HL-60/S4 (cell line): ENCODE measurements around the gene ZCCHC17.
"Not testable (repeated sequence)": the region's sequence is repeated elsewhere in the genome, so short reads cannot be mapped to it uniquely, and the experiment has no call there.

Experiments used
- in situ Hi-C: fragments of 300-500 bp; cut with MboI; formaldehyde crosslinking; loops from 2 replicates; pipeline ENCODE4 v1.14.3; 2022; ENCODE audit warnings: low sequenced_read_pairs

ZCCHC17 gene

GRCh38 chr1:31296486-31297276 lies at the start of gene ZCCHC17, which contains the start of gene SNRNP40:
ZCCHC17 (plus strand) TSS chr1:31297032; CDS start chr1:31310099, 13,067 bp downstream.
SNRNP40 (minus strand) TSS chr1:31296788; CDS start chr1:31296751, 37 bp downstream.
- in situ Hi-C loops = no loop called here

DNA sequence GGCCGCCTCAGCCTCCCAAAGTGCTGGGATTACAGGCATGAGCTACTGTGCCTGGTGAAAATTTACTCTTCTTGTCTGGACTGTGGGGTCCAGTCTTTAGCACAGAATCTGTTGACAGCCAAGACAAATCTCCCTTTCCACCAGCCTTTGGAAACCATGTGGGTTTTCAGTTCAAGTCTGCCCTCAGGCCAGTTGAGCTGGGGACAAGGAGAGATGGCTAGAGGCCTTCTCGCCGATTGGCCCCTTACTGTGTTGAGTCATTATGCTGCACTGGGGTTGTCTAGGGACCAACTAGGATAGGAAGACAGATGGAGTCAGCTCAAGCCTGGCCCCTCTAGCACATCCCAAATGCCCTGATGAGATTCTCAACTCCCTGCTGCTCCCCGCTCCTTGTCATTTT lies 48.6 kb upstream of the ZCCHC17 start:
- in situ Hi-C loops = no loop called here

- in situ Hi-C loops = no loop called here
These were observed 47.0 kb upstream of the ZCCHC17 start for GRCh38 chr1:31249854-31250253.

DNA sequence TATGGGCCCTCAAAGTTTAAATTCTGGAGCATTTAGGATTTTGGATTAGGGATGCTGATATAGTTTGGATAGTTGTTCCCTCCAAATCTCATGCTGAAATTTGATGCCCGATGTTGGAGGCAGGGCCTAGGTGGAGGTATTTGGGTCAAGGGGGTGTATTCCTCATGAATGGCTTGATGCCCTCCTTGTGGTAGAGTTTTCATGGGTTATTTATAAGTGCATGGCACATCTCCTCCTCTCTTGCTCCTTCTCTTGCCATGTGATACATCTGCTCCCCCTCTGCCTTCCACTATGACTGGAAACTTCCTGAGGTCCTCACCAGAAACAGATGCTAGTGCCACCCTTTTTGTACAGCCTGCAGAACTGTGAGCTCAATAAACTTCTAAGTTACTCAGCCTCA lies 39.6 kb upstream of the ZCCHC17 start:
- in situ Hi-C loops = no loop called here

- in situ Hi-C loops = no loop called here
These were observed 38.3 kb upstream of the ZCCHC17 start for GRCh38 chr1:31258581-31258980.

GRCh38 chr1:31259746-31260145 lies 37.1 kb upstream of the ZCCHC17 start:
- in situ Hi-C loops = no loop called here

- in situ Hi-C loops = no loop called here
These were observed 34.9 kb upstream of the ZCCHC17 start for GRCh38 chr1:31261916-31262315.

- in situ Hi-C loops = not testable (repeated sequence)
These were observed 34.4 kb upstream of the ZCCHC17 start for GRCh38 chr1:31262393-31262792.

DNA sequence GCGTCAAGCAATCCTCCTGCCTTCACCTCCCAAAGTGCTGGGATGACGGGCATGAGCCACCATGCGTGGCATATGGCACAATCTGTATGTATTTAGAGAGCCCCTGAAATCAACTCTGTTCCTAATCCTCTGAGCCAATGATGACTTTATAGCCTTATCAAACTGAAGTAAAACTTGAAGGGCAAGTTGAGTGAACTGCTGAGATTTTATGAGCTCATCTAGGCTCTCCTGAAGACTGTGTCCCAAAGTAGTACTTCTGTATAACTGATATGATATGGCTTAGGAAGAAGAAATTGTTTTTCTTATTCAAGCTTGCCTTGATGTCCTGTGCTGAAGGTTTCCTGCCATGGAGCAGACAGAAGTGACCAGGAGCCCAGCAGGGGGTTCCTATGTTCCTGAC lies 33.4 kb upstream of the ZCCHC17 start:
- in situ Hi-C loops = no loop called here

DNA sequence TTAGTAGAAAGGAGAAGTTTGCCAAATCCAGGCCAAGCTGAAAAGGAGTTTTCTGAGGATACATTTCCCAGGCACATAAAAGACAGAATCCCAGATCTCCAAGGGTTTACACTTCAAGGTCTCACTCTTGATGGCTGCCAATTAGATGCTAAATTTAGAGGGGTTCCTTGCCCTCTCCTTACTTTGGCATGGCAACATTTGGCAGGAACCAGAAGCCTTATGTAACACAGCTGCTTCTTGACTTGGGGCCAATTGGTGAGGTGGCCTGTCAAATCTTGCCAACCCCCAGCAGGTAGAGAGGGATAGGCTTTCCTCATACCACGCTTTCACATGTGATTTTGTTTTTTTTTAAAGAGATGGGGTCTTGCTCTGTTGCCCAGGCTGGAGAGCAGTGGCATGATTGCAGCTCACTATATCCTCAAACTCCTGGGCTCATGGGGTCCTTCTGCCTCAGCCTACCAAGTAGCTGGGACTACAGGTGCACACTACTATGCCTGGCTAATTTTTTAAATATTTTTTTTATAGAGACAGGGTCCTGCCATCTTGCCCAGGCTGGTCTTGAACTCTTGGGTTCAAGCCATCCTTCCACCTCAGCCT lies 31.9 kb upstream of the ZCCHC17 start:
- in situ Hi-C loops = no loop called here

GRCh38 chr1:31266547-31266946 lies 30.3 kb upstream of the ZCCHC17 start:
- in situ Hi-C loops = no loop called here

- in situ Hi-C loops = no loop called here
These were observed 24.5 kb upstream of the ZCCHC17 start for GRCh38 chr1:31272369-31272768.

DNA sequence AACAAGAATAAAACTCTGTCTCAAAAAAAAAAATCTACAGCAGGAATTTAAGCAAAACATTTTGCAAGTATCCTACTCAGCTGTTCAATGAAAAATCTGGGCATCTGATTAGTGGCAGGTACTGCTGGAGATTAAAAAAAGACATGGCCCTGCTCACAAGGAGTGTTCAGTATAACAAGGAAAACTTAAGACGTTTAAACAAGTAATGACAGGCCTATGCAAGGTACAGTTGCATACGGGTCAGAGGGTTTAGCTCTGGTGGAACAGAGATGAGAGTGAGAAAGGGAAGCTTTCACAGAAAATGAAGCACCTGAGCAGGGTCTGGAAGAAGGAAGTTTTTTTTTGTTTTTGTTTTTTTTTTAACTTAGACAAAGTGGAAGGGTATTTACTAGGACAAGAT lies 23.2 kb upstream of the ZCCHC17 start:
- in situ Hi-C loops = no loop called here

- in situ Hi-C loops = not testable (repeated sequence)
These were observed 14.4 kb upstream of the ZCCHC17 start for GRCh38 chr1:31282426-31282825.

DNA sequence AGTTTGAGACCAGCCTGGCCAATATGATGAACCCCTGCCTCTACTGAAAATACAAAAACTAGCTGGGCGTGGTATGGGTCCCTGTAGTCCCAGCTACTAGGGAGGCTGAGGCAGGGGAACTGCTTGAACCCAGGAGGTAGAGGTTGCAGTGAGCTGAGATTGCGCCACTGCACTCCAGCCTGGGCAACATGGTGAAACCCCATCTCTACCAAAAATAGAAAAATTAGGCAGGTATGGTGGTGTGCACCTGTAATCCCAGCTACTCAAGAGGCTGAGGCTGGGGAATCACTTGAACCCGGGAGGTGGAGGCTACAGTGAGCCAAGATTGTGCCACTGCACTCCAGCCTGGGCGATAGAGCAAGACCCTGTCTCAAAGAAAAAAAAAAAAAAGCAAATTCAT lies 9.0 kb upstream of the ZCCHC17 start:
- in situ Hi-C loops = not testable (repeated sequence)

DNA sequence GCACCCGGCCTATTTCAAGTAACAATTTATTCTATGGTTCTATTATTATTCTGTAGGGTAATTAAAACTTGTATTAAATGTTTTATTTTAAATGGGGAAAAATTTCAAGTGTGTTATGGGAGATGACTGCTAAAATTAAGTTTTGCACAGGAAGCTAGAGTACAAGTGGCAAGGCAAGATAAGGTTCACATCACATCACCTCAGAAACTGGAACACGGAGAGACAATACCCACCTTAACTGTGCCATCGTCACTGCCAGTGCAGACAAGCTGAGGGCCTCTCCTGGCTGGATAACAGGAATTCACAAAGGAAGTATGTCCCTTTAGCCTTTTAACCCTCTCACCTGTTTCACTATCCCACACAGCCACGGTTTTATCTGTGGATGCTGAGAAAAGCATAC lies 7.8 kb upstream of the ZCCHC17 start:
- in situ Hi-C loops = no loop called here

DNA sequence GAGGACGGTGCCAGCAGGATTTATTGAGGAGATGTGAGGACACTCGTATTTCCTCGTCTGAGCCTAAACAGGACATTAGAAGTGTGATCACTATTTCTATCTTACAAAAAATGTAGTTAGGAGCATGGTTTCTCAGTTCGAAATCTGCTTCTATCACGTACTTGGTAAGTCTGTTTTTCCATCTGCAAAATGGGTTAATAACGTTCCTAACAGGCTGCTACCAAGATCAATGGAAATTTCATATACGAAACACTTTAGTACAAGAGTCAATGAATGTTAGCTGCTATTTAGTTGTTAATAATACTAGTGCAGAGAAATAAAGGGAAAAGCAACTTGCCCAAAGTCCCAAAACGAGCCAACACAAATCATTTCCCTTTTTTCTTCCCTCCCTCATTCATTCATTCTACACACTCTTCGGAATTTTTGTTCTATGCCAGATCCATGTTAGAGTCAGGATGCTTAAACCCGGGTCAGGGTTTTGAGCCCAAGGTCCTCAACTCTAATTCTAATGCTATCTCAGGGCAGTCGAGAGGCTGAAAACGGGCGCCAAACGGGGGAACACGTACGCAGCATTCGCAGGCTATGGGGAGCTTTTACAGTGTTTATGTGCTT lies 852 bp upstream of the ZCCHC17 start:
- in situ Hi-C loops = no loop called here

GRCh38 chr1:31297277-31298247 lies 730 bp downstream of the ZCCHC17 start:
- in situ Hi-C loops = no loop called here

DNA sequence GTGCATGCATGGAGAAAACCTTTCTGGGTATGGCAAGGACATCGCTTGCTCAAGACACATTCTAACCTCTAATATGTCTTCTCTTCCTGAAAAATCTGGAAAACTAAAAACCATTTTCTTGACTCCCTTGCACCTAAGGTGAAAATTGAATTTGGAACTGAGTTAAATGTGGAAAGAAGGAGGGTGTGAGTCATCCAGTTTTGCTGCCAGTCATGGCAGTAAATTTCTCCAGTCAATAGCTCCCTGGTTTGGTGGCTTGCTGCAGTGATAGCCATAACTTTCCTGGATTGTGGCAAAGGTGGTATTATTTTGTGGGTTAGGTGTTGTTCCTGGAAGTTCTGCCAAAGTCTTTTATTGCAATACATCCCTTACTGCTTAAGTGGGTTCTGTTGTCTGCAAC lies 2.5 kb downstream of the ZCCHC17 start:
- in situ Hi-C loops = no loop called here

- in situ Hi-C loops = no loop called here
These were observed 3.4 kb downstream of the ZCCHC17 start for GRCh38 chr1:31300193-31300592.
